Panc1 (cell line): ENCODE data around the gene KIF1A.

Experiments used
- POLR2AphosphoS5 ChIP-seq: IDR thresholded peaks from 2 replicates; pipeline ENCODE4 v1.6.1; 2012; ENCODE audit warnings: mild to moderate bottlenecking, low read depth, low read length, moderate library complexity
- SIN3A ChIP-seq: IDR thresholded peaks from 2 replicates; pipeline ENCODE4 v1.6.1; 2012; ENCODE audit warnings: low read depth, mild to moderate bottlenecking, low read length, moderate library complexity, borderline replicate concordance; ENCODE audit not compliant: insufficient read depth
- TCF7L2 ChIP-seq: IDR thresholded peaks from 2 replicates; pipeline ENCODE4 v1.6.1; 2011; ENCODE audit warnings: mild to moderate bottlenecking, low read depth, low read length, inconsistent platforms
- TF ChIP-seq, protein P1 (sequence below): fragments of 450-650 bp; IDR thresholded peaks from 2 replicates; pipeline ENCODE4 v1.5.1; 2017; ENCODE audit warnings: mild to moderate bottlenecking
- TF ChIP-seq, protein P2 (sequence below), 2 experiments: IDR thresholded peaks; 2 replicates each; pipeline ENCODE4 v1.6.1; 2011 to 2012; ENCODE audit warnings: low read depth in 2 of 2, control low read depth in 1 of 2, low read length in 1 of 2, mild to moderate bottlenecking in 1 of 2, moderate library complexity in 1 of 2; ENCODE audit not compliant: insufficient read depth in 1 of 2

GRCh38 chr2:240835528-240835927 is 15.5 kb upstream of the KIF1A start:
- TF ChIP-seq, protein P1, sequence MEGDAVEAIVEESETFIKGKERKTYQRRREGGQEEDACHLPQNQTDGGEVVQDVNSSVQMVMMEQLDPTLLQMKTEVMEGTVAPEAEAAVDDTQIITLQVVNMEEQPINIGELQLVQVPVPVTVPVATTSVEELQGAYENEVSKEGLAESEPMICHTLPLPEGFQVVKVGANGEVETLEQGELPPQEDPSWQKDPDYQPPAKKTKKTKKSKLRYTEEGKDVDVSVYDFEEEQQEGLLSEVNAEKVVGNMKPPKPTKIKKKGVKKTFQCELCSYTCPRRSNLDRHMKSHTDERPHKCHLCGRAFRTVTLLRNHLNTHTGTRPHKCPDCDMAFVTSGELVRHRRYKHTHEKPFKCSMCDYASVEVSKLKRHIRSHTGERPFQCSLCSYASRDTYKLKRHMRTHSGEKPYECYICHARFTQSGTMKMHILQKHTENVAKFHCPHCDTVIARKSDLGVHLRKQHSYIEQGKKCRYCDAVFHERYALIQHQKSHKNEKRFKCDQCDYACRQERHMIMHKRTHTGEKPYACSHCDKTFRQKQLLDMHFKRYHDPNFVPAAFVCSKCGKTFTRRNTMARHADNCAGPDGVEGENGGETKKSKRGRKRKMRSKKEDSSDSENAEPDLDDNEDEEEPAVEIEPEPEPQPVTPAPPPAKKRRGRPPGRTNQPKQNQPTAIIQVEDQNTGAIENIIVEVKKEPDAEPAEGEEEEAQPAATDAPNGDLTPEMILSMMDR, result no peak
- TF ChIP-seq, protein P2, sequence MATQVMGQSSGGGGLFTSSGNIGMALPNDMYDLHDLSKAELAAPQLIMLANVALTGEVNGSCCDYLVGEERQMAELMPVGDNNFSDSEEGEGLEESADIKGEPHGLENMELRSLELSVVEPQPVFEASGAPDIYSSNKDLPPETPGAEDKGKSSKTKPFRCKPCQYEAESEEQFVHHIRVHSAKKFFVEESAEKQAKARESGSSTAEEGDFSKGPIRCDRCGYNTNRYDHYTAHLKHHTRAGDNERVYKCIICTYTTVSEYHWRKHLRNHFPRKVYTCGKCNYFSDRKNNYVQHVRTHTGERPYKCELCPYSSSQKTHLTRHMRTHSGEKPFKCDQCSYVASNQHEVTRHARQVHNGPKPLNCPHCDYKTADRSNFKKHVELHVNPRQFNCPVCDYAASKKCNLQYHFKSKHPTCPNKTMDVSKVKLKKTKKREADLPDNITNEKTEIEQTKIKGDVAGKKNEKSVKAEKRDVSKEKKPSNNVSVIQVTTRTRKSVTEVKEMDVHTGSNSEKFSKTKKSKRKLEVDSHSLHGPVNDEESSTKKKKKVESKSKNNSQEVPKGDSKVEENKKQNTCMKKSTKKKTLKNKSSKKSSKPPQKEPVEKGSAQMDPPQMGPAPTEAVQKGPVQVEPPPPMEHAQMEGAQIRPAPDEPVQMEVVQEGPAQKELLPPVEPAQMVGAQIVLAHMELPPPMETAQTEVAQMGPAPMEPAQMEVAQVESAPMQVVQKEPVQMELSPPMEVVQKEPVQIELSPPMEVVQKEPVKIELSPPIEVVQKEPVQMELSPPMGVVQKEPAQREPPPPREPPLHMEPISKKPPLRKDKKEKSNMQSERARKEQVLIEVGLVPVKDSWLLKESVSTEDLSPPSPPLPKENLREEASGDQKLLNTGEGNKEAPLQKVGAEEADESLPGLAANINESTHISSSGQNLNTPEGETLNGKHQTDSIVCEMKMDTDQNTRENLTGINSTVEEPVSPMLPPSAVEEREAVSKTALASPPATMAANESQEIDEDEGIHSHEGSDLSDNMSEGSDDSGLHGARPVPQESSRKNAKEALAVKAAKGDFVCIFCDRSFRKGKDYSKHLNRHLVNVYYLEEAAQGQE (IDR thresholded peaks at IDR 0.05; ENCODE audit: insufficient read depth in 1 of 2, low read depth in 2 of 2, low read length in 1 of 2), result no peak
- TF ChIP-seq POLR2AphosphoS5, result no peak
- no peak for TF ChIP-seq SIN3A
- TF ChIP-seq TCF7L2, result no peak
